ENCODE data around the gene ACP1.

Gene ACP1

DNA sequence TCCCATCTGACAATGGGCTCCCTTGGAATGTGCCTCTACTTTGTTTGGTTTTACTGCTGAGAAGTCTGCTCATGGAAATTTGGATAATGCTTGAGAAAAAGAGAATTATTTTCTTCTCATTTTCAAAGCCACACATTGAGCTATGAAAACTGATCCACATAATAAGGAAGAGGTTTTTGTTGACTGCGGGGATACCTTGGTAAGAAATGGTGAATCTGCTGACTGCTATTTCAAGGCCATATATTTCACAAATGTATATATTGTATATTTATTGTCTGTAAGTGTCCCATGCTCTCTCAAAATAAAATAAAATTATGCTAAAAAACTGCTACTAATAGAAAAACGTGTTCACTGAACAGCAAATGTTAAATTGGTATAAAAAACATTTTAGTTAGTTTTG lies 16.0 kb upstream of the ACP1 start:
- no CpG with 5 or more reads among the region's 2 CpGs for WGBS, 2 donors (ENCODE audit: extremely low coverage in 2 of 2, insufficient read length in 2 of 2, insufficient replicate concordance in 1 of 2)
- H3K4me3 ChIP-seq (ENCODE audit: low read length in 2 of 2), result no peak overlapping the region
- H3K9ac ChIP-seq (ENCODE audit: low read depth, low read length, poor library complexity), result no peak overlapping the region
- H2AFZ ChIP-seq (ENCODE audit: low read length), result no peak overlapping the region
- no peaks in the 10 kb centered on the region for H3K79me1 ChIP-seq (ENCODE audit: low read depth, low read length)
- H2BK120ac ChIP-seq (ENCODE audit: low read depth, low read length), result no peak overlapping the region
- H3K4ac ChIP-seq (ENCODE audit: low read length), result no peak overlapping the region
- no peak overlapping the region for H4K91ac ChIP-seq (ENCODE audit: low read depth, low read length, poor library complexity)
- no peak overlapping the region for H2BK15ac ChIP-seq (ENCODE audit: low read length)
- no peak overlapping the region for H3K4me2 ChIP-seq (ENCODE audit: insufficient read depth, low read length, poor library complexity, severe bottlenecking)
- H2BK12ac ChIP-seq (ENCODE audit: low read length), result no peak overlapping the region
- H3K27ac ChIP-seq (replicated peaks; ENCODE audit: low read length), result no peak overlapping the region
- H3K14ac ChIP-seq (ENCODE audit: low read length), result no peak overlapping the region
- no peak overlapping the region for H2AK5ac ChIP-seq (ENCODE audit: low read depth, low read length)
- H3K4me1 ChIP-seq (ENCODE audit: control insufficient read depth in 2 of 2, insufficient read depth in 1 of 2, low read depth in 1 of 2, low read length in 2 of 2), result no peaks in the 10 kb centered on the region
- no peak overlapping the region for H2BK5ac ChIP-seq (ENCODE audit: low read length)
- H3K36me3 ChIP-seq (replicated peaks in 1 of 2; ENCODE audit: control insufficient read depth in 2 of 2, insufficient read depth in 2 of 2, low read length in 2 of 2), result peaks cover 0 to 80% of the 10 kb centered on the region in 2 donors
- H3K23ac ChIP-seq (ENCODE audit: low read depth, low read length, poor library complexity), result no peak overlapping the region
- H3K18ac ChIP-seq (ENCODE audit: low read length), result no peak overlapping the region
- H4K8ac ChIP-seq (ENCODE audit: low read depth, low read length), result no peak overlapping the region
- no peaks in the 10 kb centered on the region for H3K27me3 ChIP-seq (ENCODE audit: control insufficient read depth in 3 of 3, insufficient read depth in 3 of 3, low read depth in 1 of 3, low read length in 3 of 3)
- H3K9me3 ChIP-seq (replicated peaks in 1 of 2; ENCODE audit: control insufficient read depth in 2 of 2, insufficient read depth in 1 of 2, low read depth in 1 of 2, low read length in 2 of 2), result no peaks in the 10 kb centered on the region
- DNase-seq (ENCODE audit: low spot score), result no peak

GRCh38 chr2:249538-250042 lies 15.2 kb upstream of the ACP1 start:
- no peak overlapping the region for H3K14ac ChIP-seq (ENCODE audit: low read length)
- no CpG with 5 or more reads among the region's 15 CpGs for WGBS, 2 donors (ENCODE audit: extremely low coverage in 2 of 2, insufficient read length in 2 of 2, insufficient replicate concordance in 1 of 2)

GRCh38 chr2:252001-252602 lies 12.6 kb upstream of the ACP1 start:
- Histone ChIP-seq H2BK120ac (ENCODE audit: low read depth, low read length) (no peak overlapping the region), H2BK5ac (ENCODE audit: low read length) (no peak overlapping the region), H4K91ac (ENCODE audit: low read depth, low read length, poor library complexity) (no peak overlapping the region), H3K14ac (ENCODE audit: low read length) (no peak overlapping the region), H3K4me2 (ENCODE audit: insufficient read depth, low read length, poor library complexity, severe bottlenecking) (no peak overlapping the region), H3K23ac (ENCODE audit: low read depth, low read length, poor library complexity) (no peak overlapping the region), H3K4ac (ENCODE audit: low read length) (no peak overlapping the region), H3K18ac (ENCODE audit: low read length) (no peak overlapping the region), H3K9me3 (replicated peaks in 1 of 2; ENCODE audit: control insufficient read depth in 2 of 2, insufficient read depth in 1 of 2, low read depth in 1 of 2, low read length in 2 of 2) (peaks cover 0 to 1% of the 10 kb centered on the region in 2 donors), H3K36me3 (replicated peaks in 1 of 2; ENCODE audit: control insufficient read depth in 2 of 2, insufficient read depth in 2 of 2, low read length in 2 of 2) (peaks cover 0 to 51% of the 10 kb centered on the region in 2 donors), H2BK12ac (ENCODE audit: low read length) (no peak overlapping the region), H3K9ac (ENCODE audit: low read depth, low read length, poor library complexity) (no peak overlapping the region), H2BK15ac (ENCODE audit: low read length) (no peak overlapping the region), H3K27ac (replicated peaks; ENCODE audit: low read length) (no peak overlapping the region), H3K4me3 (ENCODE audit: low read length in 2 of 2) (no peak overlapping the region), H2AFZ (ENCODE audit: low read length) (no peak overlapping the region), H3K27me3 (ENCODE audit: control insufficient read depth in 3 of 3, insufficient read depth in 3 of 3, low read depth in 1 of 3, low read length in 3 of 3) (no peaks in the 10 kb centered on the region), H3K4me1 (ENCODE audit: control insufficient read depth in 2 of 2, insufficient read depth in 1 of 2, low read depth in 1 of 2, low read length in 2 of 2) (no peaks in the 10 kb centered on the region), H3K79me1 (ENCODE audit: low read depth, low read length) (no peaks in the 10 kb centered on the region), H4K8ac (ENCODE audit: low read depth, low read length) (no peak overlapping the region), H2AK5ac (ENCODE audit: low read depth, low read length) (no peak overlapping the region)
- WGBS, 2 donors (ENCODE audit: extremely low coverage in 2 of 2, insufficient read length in 2 of 2, insufficient replicate concordance in 1 of 2), result no CpG with 5 or more reads among the region's 6 CpGs
- DNase-seq (ENCODE audit: low spot score), result no peak

More at GRCh38 chr2:249538-250042, 15.2 kb upstream of the ACP1 start:
- peaks cover 0 to 74% of the 10 kb centered on the region in 2 donors for H3K36me3 ChIP-seq (replicated peaks in 1 of 2; ENCODE audit: control insufficient read depth in 2 of 2, insufficient read depth in 2 of 2, low read length in 2 of 2)
- no peaks in the 10 kb centered on the region for H3K79me1 ChIP-seq (ENCODE audit: low read depth, low read length)
- no peak overlapping the region for H4K91ac ChIP-seq (ENCODE audit: low read depth, low read length, poor library complexity)
- no peak overlapping the region for H2BK15ac ChIP-seq (ENCODE audit: low read length)
- no peak overlapping the region for H3K27ac ChIP-seq (replicated peaks; ENCODE audit: low read length)
- no peak overlapping the region for H3K18ac ChIP-seq (ENCODE audit: low read length)
- no peak overlapping the region for H4K8ac ChIP-seq (ENCODE audit: low read depth, low read length)
- no peaks in the 10 kb centered on the region for H3K9me3 ChIP-seq (replicated peaks in 1 of 2; ENCODE audit: control insufficient read depth in 2 of 2, insufficient read depth in 1 of 2, low read depth in 1 of 2, low read length in 2 of 2)
- H3K27me3 ChIP-seq (ENCODE audit: control insufficient read depth in 3 of 3, insufficient read depth in 3 of 3, low read depth in 1 of 3, low read length in 3 of 3), result no peaks in the 10 kb centered on the region
- no peak overlapping the region for H3K23ac ChIP-seq (ENCODE audit: low read depth, low read length, poor library complexity)
- no peak overlapping the region for H2BK12ac ChIP-seq (ENCODE audit: low read length)
- no peak overlapping the region for H2AFZ ChIP-seq (ENCODE audit: low read length)
- no peak overlapping the region for H3K9ac ChIP-seq (ENCODE audit: low read depth, low read length, poor library complexity)
- DNase-seq (ENCODE audit: low spot score), result no peak
- H3K4ac ChIP-seq (ENCODE audit: low read length), result no peak overlapping the region
- no peaks in the 10 kb centered on the region for H3K4me1 ChIP-seq (ENCODE audit: control insufficient read depth in 2 of 2, insufficient read depth in 1 of 2, low read depth in 1 of 2, low read length in 2 of 2)
- H3K4me3 ChIP-seq (ENCODE audit: low read length in 2 of 2), result no peak overlapping the region
- H2BK5ac ChIP-seq (ENCODE audit: low read length), result no peak overlapping the region
- H2BK120ac ChIP-seq (ENCODE audit: low read depth, low read length), result no peak overlapping the region
- H2AK5ac ChIP-seq (ENCODE audit: low read depth, low read length), result no peak overlapping the region
- no peak overlapping the region for H3K4me2 ChIP-seq (ENCODE audit: insufficient read depth, low read length, poor library complexity, severe bottlenecking)

DNA sequence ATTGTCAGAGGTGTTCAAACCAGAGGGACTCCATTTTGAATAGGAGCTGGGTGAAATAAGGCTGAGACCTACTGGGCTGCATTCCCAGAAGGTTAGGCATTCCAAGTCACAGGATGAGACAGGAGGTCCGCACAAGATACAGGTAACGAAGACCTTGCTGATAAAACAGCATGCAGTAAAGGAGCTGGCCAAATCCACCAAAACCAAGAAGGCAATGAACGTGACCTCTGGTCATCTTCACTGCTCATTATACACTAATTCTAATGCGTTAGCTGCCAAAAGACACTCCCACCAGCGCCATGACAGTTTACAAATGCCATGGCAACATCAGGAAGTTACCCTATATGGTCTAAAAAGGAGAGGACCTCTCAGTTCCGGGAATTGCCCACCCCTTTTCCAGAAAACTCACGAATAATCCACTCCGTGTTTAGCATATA lies 11.5 kb upstream of the ACP1 start:
- Histone ChIP-seq H2AK5ac (ENCODE audit: low read depth, low read length) (no peak overlapping the region), H3K4ac (ENCODE audit: low read length) (no peak overlapping the region), H2AFZ (ENCODE audit: low read length) (no peak overlapping the region), H3K4me1 (ENCODE audit: control insufficient read depth in 2 of 2, insufficient read depth in 1 of 2, low read depth in 1 of 2, low read length in 2 of 2) (no peaks in the 10 kb centered on the region), H3K36me3 (replicated peaks in 1 of 2; ENCODE audit: control insufficient read depth in 2 of 2, insufficient read depth in 2 of 2, low read length in 2 of 2) (peaks cover 0 to 41% of the 10 kb centered on the region in 2 donors), H3K18ac (ENCODE audit: low read length) (no peak overlapping the region), H3K4me2 (ENCODE audit: insufficient read depth, low read length, poor library complexity, severe bottlenecking) (no peak overlapping the region), H3K79me1 (ENCODE audit: low read depth, low read length) (no peaks in the 10 kb centered on the region), H3K9ac (ENCODE audit: low read depth, low read length, poor library complexity) (no peak overlapping the region), H2BK5ac (ENCODE audit: low read length) (no peak overlapping the region), H3K27ac (replicated peaks; ENCODE audit: low read length) (no peak overlapping the region), H3K9me3 (replicated peaks in 1 of 2; ENCODE audit: control insufficient read depth in 2 of 2, insufficient read depth in 1 of 2, low read depth in 1 of 2, low read length in 2 of 2) (peaks cover 0 to 12% of the 10 kb centered on the region in 2 donors), H2BK12ac (ENCODE audit: low read length) (no peak overlapping the region), H3K4me3 (ENCODE audit: low read length in 2 of 2) (no peak overlapping the region), H3K23ac (ENCODE audit: low read depth, low read length, poor library complexity) (no peak overlapping the region), H4K91ac (ENCODE audit: low read depth, low read length, poor library complexity) (no peak overlapping the region), H2BK15ac (ENCODE audit: low read length) (no peak overlapping the region), H3K14ac (ENCODE audit: low read length) (no peak overlapping the region), H4K8ac (ENCODE audit: low read depth, low read length) (no peak overlapping the region), H2BK120ac (ENCODE audit: low read depth, low read length) (no peak overlapping the region), H3K27me3 (ENCODE audit: control insufficient read depth in 3 of 3, insufficient read depth in 3 of 3, low read depth in 1 of 3, low read length in 3 of 3) (no peaks in the 10 kb centered on the region)
- DNase-seq (ENCODE audit: low spot score), result no peak
- WGBS, 2 donors (ENCODE audit: extremely low coverage in 2 of 2, insufficient read length in 2 of 2, insufficient replicate concordance in 1 of 2), result no CpG with 5 or more reads among the region's 8 CpGs
